GM19023 (cell line): Measurements from ENCODE around the gene SMYD2.

Experiments
- ATAC-seq: cut with Tn5 transposase; IDR thresholded peaks from one replicate; pipeline ENCODE4 v1.9.1; 2021; ENCODE audit warnings: mild to moderate bottlenecking, moderate library complexity; ENCODE audit not compliant: unreplicated experiment

Gene SMYD2

DNA sequence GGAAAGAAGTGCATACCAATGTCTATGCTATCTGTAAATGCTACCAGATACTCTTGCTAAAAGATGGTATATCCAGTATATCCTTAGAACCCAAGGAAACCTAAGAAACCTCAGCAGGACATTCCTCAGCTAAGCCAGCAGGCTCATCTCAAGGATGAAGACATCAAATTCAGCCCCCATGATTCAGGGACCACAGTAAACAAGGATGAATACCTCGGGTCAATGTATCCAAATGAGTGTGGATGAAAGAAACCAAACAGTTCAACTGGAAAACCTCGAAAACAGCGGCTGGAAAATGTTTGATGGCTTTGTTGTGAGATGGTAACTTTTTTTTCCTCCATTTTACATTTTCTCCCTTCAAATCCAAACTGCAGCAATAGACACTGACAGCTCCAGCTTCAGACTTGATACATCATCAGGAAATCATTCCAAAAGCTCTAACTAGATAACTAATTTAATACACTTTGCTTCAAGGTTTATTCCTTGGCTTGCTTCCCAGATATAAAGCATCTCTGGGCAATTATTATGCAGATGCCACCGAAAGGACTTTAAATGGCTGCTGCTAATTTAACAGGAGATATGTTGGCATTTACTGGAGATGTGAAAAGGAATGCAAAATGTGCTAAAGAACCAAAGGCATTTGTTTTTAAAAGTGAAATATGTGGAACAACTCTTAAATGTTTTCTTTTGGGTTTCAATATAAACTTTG, 73.6 kb downstream of the SMYD2 start:
- ATAC-seq = no peak

- ATAC-seq = no peak
Measured at GRCh38 chr1:214360116-214360515, 79.2 kb downstream of the SMYD2 start.

GRCh38 chr1:214360525-214361164, 79.7 kb downstream of the SMYD2 start:
- ATAC-seq = no peak

DNA sequence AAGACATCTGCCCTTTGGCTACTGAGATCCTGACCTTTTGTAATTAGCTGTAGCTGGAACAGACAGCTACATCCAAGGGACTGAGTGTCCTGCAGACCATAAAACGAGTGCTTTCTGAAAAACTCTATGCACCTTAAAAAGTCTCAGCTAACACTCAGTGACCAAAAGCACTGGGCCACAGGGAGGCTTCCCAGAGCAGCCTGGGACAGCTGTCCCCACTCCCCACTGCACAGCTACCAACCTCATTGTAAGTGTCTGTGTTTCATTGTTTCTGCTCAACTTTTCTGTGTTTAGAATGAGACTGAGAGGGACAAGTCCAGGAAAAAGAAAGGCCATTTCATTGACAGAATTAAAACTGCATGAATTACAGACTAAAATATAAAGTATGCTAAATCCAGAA, 80.7 kb downstream of the SMYD2 start:
- ATAC-seq = no peak

DNA sequence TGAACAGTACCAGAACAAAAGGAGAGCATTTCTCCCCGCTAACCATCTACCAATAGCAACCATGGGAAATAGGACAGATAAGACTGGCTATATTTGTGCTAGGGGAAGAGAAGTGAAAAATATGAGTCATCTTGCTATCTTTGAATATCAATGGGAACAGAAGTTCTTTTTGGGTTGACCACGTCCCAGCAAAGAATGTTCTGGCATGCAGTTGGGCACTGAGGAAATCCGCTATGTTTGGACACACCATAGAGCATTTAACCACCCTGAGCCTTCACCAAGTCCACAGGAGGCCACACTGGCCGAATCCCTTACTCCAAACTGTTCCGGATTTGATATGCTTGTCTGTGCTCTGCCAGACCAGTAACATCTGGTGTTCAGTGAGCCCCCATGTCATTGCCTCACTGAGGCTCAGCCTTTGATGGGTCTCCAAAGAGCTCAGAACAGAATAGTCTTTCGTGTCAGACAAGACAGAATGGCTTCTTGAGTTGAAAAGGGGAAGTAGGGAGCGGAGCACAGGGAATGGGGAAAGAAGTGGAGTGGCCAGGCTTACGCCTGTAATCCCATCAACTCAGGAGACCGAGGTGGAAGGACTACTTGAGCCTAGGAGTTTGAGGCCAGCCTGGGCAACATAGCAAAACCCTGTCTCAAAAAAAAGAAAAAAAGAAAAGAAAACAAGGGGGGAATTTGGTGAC, 81.4 kb downstream of the SMYD2 start:
- no peak for ATAC-seq

DNA sequence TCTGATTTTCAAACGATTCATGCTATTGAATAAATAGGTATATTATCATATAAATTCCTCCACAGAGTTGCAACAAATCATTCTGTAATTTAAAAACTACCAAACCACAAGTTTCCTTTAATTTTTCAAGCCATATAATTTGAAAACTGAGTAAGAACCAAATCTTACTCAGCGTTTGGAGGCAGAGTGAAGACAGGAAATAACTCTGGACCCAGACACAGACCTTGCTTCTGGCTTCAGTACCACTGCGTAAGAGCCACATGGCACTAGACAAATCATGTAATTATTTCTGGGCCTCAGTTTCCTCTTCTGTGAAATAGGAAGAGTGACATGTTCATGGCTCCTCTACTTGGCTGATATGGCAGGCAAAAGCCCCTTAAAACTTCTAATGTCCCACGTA, 82.4 kb downstream of the SMYD2 start:
- ATAC-seq = no peak

- ATAC-seq = no peak
Measured at GRCh38 chr1:214364386-214364785, 83.4 kb downstream of the SMYD2 start.

DNA sequence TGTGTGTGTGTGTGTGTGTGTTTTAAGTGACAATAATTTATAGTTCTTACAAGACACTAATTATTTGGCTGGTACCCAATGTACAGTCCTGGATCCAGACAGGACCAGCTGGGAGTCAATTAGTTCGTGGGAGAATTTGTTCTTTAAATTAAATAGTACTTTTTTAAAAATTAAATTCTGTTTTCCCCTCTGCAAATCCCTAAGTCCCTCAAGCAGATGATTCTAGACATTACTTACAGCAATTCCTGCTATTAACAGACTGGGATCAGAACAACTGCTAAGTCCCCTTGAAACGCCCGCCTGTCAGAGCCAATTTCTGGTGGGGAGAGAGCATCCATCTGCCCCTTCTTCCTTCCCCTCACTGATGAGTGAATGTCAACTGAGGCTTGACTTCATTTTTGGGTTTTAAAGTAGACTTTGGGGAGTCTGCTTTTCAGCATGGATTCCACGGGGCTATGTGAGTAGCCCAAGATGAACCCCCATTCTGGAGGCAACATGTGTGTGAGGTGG, 83.9 kb downstream of the SMYD2 start:
- ATAC-seq = no peak

DNA sequence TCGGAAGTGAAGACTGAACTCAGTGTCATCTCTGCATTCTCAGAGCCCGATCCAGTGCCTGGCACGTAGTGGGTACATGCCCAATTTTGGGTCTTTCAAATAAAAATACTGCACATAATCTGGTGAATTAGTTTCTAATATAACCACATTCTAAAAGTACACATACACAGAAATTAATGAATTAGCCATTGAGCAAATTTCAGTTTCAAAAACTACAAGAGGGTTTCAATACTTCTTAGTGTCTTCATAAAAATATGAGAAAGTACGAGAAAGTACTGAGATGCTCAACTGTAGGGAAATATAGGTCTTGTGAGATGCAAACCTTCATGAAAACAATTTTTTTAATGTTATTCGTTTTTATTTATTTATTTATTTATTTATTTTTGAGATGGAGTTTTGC, 86.9 kb downstream of the SMYD2 start:
- no peak for ATAC-seq

- ATAC-seq = no peak
Measured at GRCh38 chr1:214369364-214369763, 88.4 kb downstream of the SMYD2 start.

- ATAC-seq = no peak
Measured at GRCh38 chr1:214370615-214371014, 89.7 kb downstream of the SMYD2 start.

- ATAC-seq = no peak
Measured at GRCh38 chr1:214372092-214372491, 91.1 kb downstream of the SMYD2 start.

DNA sequence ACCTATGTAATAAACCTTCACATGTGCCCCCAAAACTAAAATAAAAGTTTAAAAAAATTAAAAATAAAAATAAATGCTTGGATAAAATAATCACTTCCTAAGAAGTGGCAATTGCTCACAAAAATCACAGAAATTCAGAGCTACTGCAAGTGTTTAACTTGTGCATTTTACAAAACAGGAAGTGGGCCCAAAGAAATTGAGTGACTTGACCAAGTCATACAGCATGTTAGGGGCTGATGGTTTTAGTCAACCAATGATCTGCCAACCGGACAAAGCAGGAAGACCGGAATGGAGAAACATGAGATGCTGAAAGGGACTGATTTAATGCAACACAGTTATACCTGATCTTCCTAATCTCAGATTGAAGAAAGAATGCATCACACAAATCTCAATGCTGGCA, 96.5 kb downstream of the SMYD2 start:
- no peak for ATAC-seq

DNA sequence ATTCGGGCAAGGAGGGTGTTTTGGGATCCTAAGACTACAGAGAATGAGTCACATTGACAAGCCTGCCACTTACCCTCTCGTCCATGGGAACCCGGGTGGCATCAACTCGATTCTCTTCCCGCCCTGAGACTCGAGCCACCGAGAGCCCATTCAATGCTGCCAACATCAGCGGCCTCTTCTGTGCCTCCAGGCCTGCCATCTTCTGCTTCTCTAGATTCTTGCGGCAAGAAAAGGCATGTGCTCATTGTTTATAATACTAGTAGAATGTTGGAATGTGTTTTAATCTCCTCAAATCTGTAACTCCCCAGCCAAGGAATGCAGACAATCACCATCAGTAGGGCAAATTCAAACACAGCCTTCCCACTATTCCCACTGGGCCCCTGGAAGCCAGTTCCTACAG, 96.9 kb downstream of the SMYD2 start:
- no peak for ATAC-seq

DNA sequence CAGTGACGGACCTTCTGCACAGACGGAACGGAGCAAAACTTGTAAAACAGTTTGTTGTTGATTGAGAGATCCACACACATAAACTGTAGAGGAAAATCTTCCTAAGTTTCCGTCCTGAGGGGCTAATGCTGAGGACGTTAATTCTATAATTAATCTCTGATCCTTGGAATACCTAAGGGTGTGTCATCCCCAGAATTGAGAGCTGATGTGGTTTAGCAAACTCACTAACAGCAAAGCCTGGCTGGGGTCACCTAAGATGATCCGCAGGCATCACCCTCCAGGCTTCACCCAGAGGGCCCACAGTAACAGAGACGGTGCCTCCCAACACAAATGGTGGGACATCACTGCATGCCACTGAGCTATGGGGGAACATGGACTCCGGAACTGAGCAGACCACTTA, 97.5 kb downstream of the SMYD2 start:
- no peak for ATAC-seq

- ATAC-seq = no peak
Measured at GRCh38 chr1:214379236-214379970, 98.4 kb downstream of the SMYD2 start.

- no peak for ATAC-seq
Measured at GRCh38 chr1:214380396-214380795, 99.4 kb downstream of the SMYD2 start.

- no peak for ATAC-seq
Measured at GRCh38 chr1:214380986-214381695, 100.2 kb downstream of the SMYD2 start.

DNA sequence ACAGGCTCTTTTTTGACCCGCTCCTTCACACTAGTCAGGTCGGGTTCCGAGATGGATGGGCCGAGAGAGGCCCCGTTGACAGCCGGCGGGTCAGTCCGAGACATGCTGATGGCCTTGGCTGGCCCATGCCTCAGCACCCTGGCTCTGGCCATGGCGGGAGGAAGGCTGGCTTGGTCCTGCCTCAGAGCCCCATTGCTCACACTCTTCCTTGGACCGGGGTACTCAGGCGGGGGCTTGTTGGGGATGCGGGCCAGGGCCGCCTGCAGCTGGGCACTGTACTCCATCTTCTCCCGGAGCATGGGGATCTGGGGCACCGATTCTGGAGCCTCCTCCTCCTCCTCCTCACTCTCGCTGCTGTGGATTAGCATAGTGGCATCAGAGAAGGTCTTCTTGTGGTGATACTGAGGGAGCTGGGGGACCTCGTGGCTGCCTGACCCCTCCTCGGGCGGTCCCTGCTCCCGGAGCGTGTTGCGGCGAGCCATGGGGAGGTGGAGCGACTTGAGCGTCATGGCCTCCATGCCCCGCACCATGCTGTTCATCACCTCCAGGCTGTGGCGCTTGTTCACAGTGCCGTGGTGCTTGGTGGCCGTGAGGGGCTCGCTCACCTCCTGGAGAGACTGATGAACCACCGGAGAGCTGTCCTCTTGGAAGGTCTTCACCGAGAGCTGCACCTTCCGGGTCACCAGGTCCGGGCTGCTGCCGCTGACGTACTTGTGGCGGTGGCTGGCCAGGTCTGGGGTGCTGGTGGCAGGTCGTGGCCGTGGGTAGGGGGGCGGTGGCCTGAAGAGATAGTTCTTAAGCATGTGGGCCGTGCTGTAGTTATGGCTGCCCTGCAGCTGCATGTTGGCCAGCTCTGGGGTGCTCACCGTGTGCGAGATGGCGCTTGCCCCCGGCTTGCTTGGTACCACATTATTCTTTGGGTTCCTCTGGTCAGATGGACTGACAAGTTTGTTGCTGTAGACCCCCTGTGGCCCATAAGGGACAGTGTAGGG, 102.7 kb downstream of the SMYD2 start:
- ATAC-seq = no peak
